Cardiac muscle cell (in vitro differentiated cells and primary cell): ENCODE results near the gene RPL13A. TPM values are rescaled to one million over a fixed set of nuclear protein-coding genes. Genes with fewer than 3 reads are reported as not detected.
A peak's percentile ranks its signal among the peaks of the same experiment; 100 is the strongest.

Experiments
- DNase-seq, 2 donors: peaks; one replicate each; pipeline versions ENCODE4 v3.0.0 to v3.0.0-alpha.2; 2010 to 2017; ENCODE audit warnings: low read depth in 1 of 2, low spot score in 1 of 2
- H3K27ac ChIP-seq: fragments of 200-600 bp; sonication (generic); 2 replicates; pipeline ENCODE4 v1.5.1; 2016
- H3K27me3 ChIP-seq: fragments of 200-600 bp; sonication (generic); 2 replicates; pipeline ENCODE4 v1.6.0; 2016; ENCODE audit warnings: control low read depth
- H3K36me3 ChIP-seq: fragments of 200-600 bp; sonication (generic); 2 replicates; pipeline ENCODE4 v1.5.1; 2016; ENCODE audit warnings: control low read depth
- H3K4me1 ChIP-seq: fragments of 200-600 bp; sonication (generic); 2 replicates; pipeline ENCODE4 v1.8.1; 2017; ENCODE audit warnings: low read depth, mild to moderate bottlenecking, mixed run types
- H3K4me3 ChIP-seq: fragments of 200-600 bp; sonication (generic); 2 replicates; pipeline ENCODE4 v1.5.1; 2016; ENCODE audit warnings: mild to moderate bottlenecking
- H3K9me3 ChIP-seq: fragments of 200-600 bp; sonication (generic); 2 replicates; pipeline ENCODE4 v1.5.1; 2017; ENCODE audit warnings: low read depth, mild to moderate bottlenecking, control low read depth
- polyA plus RNA-seq: library from polyadenylated mRNA; unstranded; fragments of >200 nt; fragmentation: Nextera tagmentation; extraction: Ambion mirVana; gene quantifications from 2 replicates; pipeline ENCODE4 v1.2.1, GENCODE V29; 2016
- total RNA-seq: library from RNA; depleted of rRNA; stranded (reverse); fragments of >200 nt; gene quantifications from 2 replicates; pipeline ENCODE4 v1.2.3, GENCODE V29; 2016
- TF ChIP-seq, protein P1 (sequence below): IDR thresholded peaks from 2 replicates; pipeline ENCODE4 v1.5.1; 2012; ENCODE audit warnings: low read depth, mild to moderate bottlenecking, low read length

RPL13A gene
- total and polyA plus RNA-seq, 2 experiments from 2014 or later, result 752 to 2,232 TPM

- no peaks in the 10 kb centered on the region for H3K9me3 ChIP-seq
- no peaks in the 10 kb centered on the region for H3K27me3 ChIP-seq
- no peaks in the 10 kb centered on the region for H3K36me3 ChIP-seq
- H3K4me1 ChIP-seq, result no peaks in the 10 kb centered on the region
- no peak overlapping the region for H3K4me3 ChIP-seq
- no peak for DNase-seq
- no peak overlapping the region for H3K27ac ChIP-seq
- TF ChIP-seq, protein P1, sequence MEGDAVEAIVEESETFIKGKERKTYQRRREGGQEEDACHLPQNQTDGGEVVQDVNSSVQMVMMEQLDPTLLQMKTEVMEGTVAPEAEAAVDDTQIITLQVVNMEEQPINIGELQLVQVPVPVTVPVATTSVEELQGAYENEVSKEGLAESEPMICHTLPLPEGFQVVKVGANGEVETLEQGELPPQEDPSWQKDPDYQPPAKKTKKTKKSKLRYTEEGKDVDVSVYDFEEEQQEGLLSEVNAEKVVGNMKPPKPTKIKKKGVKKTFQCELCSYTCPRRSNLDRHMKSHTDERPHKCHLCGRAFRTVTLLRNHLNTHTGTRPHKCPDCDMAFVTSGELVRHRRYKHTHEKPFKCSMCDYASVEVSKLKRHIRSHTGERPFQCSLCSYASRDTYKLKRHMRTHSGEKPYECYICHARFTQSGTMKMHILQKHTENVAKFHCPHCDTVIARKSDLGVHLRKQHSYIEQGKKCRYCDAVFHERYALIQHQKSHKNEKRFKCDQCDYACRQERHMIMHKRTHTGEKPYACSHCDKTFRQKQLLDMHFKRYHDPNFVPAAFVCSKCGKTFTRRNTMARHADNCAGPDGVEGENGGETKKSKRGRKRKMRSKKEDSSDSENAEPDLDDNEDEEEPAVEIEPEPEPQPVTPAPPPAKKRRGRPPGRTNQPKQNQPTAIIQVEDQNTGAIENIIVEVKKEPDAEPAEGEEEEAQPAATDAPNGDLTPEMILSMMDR, result no peak
Observed at GRCh38 chr19:49474542-49474924, 12.9 kb upstream of the RPL13A start.

DNA sequence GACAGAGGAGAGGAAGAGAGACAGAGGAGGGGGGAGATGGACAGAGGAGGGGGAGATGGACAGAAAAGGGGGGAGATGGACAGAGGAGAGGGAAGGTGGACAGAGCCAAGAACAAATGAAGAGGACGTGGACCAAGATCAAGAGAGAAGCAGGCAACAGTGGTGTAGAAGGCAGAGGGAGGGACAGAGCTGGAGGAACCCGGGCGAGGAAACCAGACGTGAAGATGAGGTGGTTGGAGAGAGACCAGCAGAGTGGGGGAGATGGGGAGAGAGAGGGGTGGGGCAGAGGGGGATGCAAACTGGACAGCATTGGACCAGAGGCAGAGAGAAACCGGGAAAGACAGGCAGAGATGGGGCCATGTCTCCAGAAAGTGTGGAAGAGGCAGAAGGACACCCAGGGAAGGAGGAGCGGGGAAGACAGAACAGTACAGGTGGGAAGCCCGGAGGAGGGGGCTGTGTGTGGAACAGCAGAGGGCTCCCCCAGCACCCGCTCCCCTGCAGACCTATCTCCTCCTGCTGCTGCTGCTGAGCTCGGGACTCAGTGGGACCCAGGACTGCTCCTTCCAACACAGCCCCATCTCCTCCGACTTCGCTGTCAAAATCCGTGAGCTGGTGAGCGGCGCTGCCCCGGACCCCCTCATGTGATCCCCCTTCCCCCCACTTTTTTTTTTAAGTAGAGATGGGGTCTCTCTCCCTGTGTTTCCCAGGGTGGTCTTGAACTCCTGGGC lies 12.1 kb upstream of the RPL13A start:
- no peaks in the 10 kb centered on the region for H3K27me3 ChIP-seq
- H3K27ac ChIP-seq, result no peak overlapping the region
- H3K9me3 ChIP-seq, result no peaks in the 10 kb centered on the region
- TF ChIP-seq, protein P1, result no peak
- H3K36me3 ChIP-seq, result no peaks in the 10 kb centered on the region
- H3K4me3 ChIP-seq, result no peak overlapping the region
- H3K4me1 ChIP-seq, result no peaks in the 10 kb centered on the region
- no peak for DNase-seq

DNA sequence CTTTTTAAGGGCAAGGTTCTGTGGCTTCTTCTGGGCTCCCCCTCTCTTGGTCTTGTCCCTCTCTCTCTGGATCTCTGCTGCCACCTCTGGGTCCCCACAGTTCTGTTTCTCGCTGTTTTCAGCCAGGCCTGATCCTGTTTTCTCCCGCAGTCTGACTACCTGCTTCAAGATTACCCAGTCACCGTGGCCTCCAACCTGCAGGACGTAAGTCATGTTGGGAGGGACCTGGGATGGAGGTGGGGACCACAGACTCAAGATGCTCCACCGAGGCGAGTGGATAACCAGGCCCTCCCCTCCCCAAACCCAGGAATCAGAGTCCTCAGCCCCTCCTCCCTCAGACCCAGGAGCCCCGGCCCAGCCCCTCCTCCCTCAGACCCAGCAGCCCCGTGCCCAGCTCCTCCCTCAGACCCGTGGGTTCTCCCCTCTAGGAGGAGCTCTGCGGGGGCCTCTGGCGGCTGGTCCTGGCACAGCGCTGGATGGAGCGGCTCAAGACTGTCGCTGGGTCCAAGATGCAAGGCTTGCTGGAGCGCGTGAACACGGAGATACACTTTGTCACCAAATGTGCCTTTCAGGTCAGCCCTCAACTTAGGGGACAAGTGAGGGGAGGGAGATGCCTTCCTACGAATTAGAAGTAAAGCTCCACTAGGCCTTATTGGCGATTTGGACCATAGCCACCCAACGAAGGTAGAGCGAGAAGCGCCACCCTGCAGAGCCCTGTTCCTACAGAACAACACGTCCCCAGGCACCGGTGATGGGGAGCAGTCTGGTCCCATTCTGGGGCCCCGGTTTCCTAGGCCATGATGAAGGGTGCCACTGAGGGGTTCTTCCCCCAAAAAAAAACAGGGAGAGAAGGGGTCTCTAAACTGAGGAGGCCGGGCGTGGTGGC lies 11.2 kb upstream of the RPL13A start:
- TF ChIP-seq, protein P1, result peak; percentile 68
- Histone ChIP-seq H3K9me3 (no peaks in the 10 kb centered on the region), H3K4me1 (no peaks in the 10 kb centered on the region), H3K4me3 (no peak overlapping the region), H3K27me3 (no peaks in the 10 kb centered on the region), H3K27ac (no peak overlapping the region), H3K36me3 (no peaks in the 10 kb centered on the region)
- peak; percentile 53 to 86 for DNase-seq

- no peak overlapping the region for H3K27ac ChIP-seq
- TF ChIP-seq, protein P1, result no peak
- H3K27me3 ChIP-seq, result no peaks in the 10 kb centered on the region
- no peaks in the 10 kb centered on the region for H3K36me3 ChIP-seq
- H3K4me3 ChIP-seq, result no peak overlapping the region
- no peak for DNase-seq
- no peaks in the 10 kb centered on the region for H3K9me3 ChIP-seq
- no peaks in the 10 kb centered on the region for H3K4me1 ChIP-seq
Observed at GRCh38 chr19:49479975-49480628, 7.3 kb upstream of the RPL13A start.

GRCh38 chr19:49481020-49481683 lies 6.3 kb upstream of the RPL13A start:
- Histone ChIP-seq H3K4me1 (no peaks in the 10 kb centered on the region), H3K36me3 (no peaks in the 10 kb centered on the region), H3K4me3 (no peak overlapping the region), H3K9me3 (no peaks in the 10 kb centered on the region), H3K27me3 (no peaks in the 10 kb centered on the region), H3K27ac (no peak overlapping the region)
- DNase-seq, result no peak
- TF ChIP-seq, protein P1, result no peak
